Activated T-helper 2 cell treated with anti-CD3 and anti-CD28 coated beads, Interferon-gamma antibody, Interleukin-2, Interleukin-4, amounts not matched to agents 10 μg/mL and 5 μg/mL and 100 μg/mL, durations not matched to agents 14 hours and 24 hours and 36 hours (primary cell): ENCODE results near the gene DNTTIP2. TPM values are rescaled to one million over a fixed set of nuclear protein-coding genes. Genes with fewer than 3 reads are reported as not detected.

Experiments
- total RNA-seq: library from RNA; stranded (reverse); gene quantifications from 2 replicates; pipeline ENCODE4 v1.2.3, GENCODE V29; 2022

DNTTIP2 gene
- total RNA-seq, 1 donor from 2014 or later: 85.5 TPM

Other genes with a start within 250 kb of the DNTTIP2 start
- 8.1 and 9.4 TPM in 2 replicates for gene BCAR3, start 197.4 kb downstream of the DNTTIP2 start, total RNA-seq
- 18.1 and 20.5 TPM in 2 replicates for gene GCLM, start 30.2 kb upstream of the DNTTIP2 start, total RNA-seq
- gene ABCA4, start 241.9 kb upstream of the DNTTIP2 start, total RNA-seq: not detected in 2 replicates